ENCODE results near the gene APOBEC4.

DNA sequence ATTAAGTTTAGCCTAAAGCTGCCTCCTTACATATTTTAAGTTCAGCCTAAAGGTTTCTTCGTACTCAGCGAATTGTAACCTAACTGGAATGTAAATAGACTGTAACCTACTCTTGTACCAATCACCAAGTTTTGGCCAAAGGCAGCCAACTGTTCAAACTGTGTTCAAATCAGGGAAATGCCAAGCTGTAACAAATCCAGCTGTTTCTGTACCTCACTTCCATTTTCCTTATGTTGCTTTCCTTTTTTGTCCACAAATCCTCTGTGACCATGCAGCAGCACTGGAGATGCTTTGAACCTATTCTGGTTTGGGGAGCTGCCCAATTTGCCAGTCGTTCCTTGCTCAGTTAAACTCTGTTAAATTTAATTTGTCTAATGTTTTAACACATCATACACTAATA lies 3.2 kb upstream of the APOBEC4 start:
- TF ChIP-seq, protein P1, sequence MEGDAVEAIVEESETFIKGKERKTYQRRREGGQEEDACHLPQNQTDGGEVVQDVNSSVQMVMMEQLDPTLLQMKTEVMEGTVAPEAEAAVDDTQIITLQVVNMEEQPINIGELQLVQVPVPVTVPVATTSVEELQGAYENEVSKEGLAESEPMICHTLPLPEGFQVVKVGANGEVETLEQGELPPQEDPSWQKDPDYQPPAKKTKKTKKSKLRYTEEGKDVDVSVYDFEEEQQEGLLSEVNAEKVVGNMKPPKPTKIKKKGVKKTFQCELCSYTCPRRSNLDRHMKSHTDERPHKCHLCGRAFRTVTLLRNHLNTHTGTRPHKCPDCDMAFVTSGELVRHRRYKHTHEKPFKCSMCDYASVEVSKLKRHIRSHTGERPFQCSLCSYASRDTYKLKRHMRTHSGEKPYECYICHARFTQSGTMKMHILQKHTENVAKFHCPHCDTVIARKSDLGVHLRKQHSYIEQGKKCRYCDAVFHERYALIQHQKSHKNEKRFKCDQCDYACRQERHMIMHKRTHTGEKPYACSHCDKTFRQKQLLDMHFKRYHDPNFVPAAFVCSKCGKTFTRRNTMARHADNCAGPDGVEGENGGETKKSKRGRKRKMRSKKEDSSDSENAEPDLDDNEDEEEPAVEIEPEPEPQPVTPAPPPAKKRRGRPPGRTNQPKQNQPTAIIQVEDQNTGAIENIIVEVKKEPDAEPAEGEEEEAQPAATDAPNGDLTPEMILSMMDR (conservative IDR thresholded peaks at IDR 0.05; ENCODE audit: low read depth, low read length), result no peak
- TF ChIP-seq EZH2 (IDR thresholded peaks at IDR 0.05; ENCODE audit: low read length, unreplicated experiment), result no peak

All from PC-3 (cell line).